HepG2 (cell line): ENCODE results near the gene KIAA1217. TPM values are rescaled to one million over a fixed set of nuclear protein-coding genes. Genes with fewer than 3 reads are reported as not detected.

Source experiments
- AKNA ChIP-seq: sonication (generic); formaldehyde crosslinking; IDR thresholded peaks from 2 replicates; pipeline ENCODE4 v1.4.0; 2020; ENCODE audit warnings: missing genetic modification reagents, borderline replicate concordance
- ATF7 ChIP-seq, 2 experiments: fragments of 450-650 bp in 1 of 2; sonication (generic) in 1 of 2; formaldehyde crosslinking in 1 of 2; IDR thresholded peaks; 2 replicates each; pipeline versions ENCODE4 v1.4.0 to v1.6.1; 2016 to 2020; ENCODE audit warnings: antibody characterized with exemption in 1 of 2, mild to moderate bottlenecking in 1 of 2, missing genetic modification reagents in 1 of 2
- ZBTB33 ChIP-seq: sonication (generic); formaldehyde crosslinking; IDR thresholded peaks from 2 replicates; pipeline ENCODE4 v1.4.0; 2020; ENCODE audit warnings: missing genetic modification reagents
- ZNF121 ChIP-seq: sonication (generic); formaldehyde crosslinking; IDR thresholded peaks from 2 replicates; pipeline ENCODE4 v1.5.0; 2020; ENCODE audit warnings: mild to moderate bottlenecking, missing genetic modification reagents
- polyA plus RNA-seq, 8 experiments: library from polyadenylated mRNA; depleted of rRNA in 3 of 8; stranded (reverse) in 7 of 8; unstranded in 1 of 8; fragments of >200 nt; fragmentation: Illumina TruSeq in 4 of 8; extraction: Trizol in 4 of 8; gene quantifications; 2 replicates each; pipeline versions ENCODE4 v1.2.1 to v1.2.3, GENCODE V29; 2011 to 2016; ENCODE audit warnings: low read depth in 4 of 8, missing spikeins in 1 of 8, mixed read lengths in 1 of 8; ENCODE audit not compliant: insufficient read depth in 1 of 8
- total RNA-seq, 5 experiments: library from RNA; depleted of rRNA; stranded (reverse); fragments of >200 nt; fragmentation: Illumina TruSeq; extraction: Trizol; gene quantifications; 2 replicates each; pipeline ENCODE4 v1.2.3, GENCODE V29; 2016; ENCODE audit warnings: low read depth in 1 of 5

The KIAA1217 gene
- total and polyA plus RNA-seq, 2 of the 13 experiments (the other 11 are each of a cell fraction or from before 2014, with no cell fraction given): 4.6 to 10.9 TPM

- TF ChIP-seq AKNA (CRISPR knock-in tag) (no peak), ZNF121 (peak; percentile 88), ZBTB33 (CRISPR knock-in tag) (no peak), ATF7 (IDR thresholded peaks at IDR 0.05) (peak; percentile 41; the same call in 1 of the 2 replicates), ATF7 (CRISPR knock-in tag; IDR thresholded peaks at IDR 0.05) (no peak)
Measured at GRCh38 chr10:24432478-24433416, 223.8 kb downstream of the KIAA1217 start (continued).
